Esophagus squamous epithelium (tissue), 4 donors: ENCODE measurements around the gene SKIC2.

ENCODE experiments used
- CTCF ChIP-seq, 6 experiments: fragments of 450-650 bp in 4 of 6; fragments of 200-600 bp in 2 of 6; sonication (generic) in 2 of 6; IDR thresholded peaks; one replicate each; pipeline ENCODE4 v1.5.1; 2016 to 2019; ENCODE audit warnings: antibody characterized with exemption in 6 of 6, mild to moderate bottlenecking in 4 of 6, moderate library complexity in 4 of 6
- POLR2A ChIP-seq, 4 donors: fragments of 450-650 bp; IDR thresholded peaks; one replicate each; pipeline ENCODE4 v1.6.1; 2017; ENCODE audit warnings: antibody characterized with exemption in 4 of 4, mild to moderate bottlenecking in 4 of 4, moderate library complexity in 3 of 4

- TF ChIP-seq CTCF (IDR thresholded peaks at IDR 0.05) (no peak), POLR2A (IDR thresholded peaks at IDR 0.05) (no peak)
These were observed 47.0 kb upstream of the SKIC2 start for GRCh38 chr6:31911826-31912585.
